ENCODE measurements around the gene PIK3R2.
A peak's percentile ranks its signal among the peaks of the same experiment; 100 is the strongest.

PIK3R2 gene

DNA sequence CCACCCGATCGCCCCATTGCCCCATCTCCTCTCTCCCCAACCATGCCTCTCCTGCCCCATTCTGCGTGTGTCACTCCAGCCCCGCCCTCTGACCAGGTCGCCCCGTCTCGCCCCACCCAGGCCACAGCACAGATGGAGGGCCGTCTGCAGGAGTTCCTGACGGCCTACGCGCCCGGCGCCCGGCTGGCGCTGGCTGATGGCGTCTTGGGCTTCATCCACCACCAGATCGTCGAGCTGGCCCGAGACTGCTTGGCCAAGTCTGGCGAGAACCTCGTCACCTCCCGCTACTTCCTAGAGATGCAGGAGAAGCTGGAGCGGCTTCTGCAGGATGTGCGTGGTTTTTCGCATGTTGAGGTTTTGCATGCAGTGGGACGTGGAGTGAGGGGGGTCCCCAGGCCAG, 29.1 kb upstream of the PIK3R2 start:
- no peak for DNase-seq (ENCODE audit: low read depth)

DNA sequence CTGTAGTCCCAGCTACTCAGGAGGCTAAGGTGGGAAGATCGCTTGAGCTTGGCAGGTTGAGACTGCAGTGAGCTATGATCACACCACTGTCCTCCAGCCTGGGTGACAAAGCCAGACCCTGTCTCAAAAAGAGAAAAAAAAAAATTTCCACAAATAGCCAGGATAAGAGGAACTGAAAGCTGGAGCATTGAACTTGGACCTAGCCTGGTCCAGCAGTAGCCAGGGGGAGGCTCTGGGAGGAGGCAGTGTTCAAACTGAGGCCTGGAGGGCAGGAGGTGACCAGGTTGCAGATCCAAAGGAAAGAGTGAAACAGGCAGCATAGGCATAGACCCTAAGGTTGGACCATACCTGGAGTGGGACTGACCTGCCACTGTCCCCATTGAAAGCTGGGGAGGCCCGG, 26.9 kb upstream of the PIK3R2 start:
- no peak for DNase-seq (ENCODE audit: low read depth)

DNA sequence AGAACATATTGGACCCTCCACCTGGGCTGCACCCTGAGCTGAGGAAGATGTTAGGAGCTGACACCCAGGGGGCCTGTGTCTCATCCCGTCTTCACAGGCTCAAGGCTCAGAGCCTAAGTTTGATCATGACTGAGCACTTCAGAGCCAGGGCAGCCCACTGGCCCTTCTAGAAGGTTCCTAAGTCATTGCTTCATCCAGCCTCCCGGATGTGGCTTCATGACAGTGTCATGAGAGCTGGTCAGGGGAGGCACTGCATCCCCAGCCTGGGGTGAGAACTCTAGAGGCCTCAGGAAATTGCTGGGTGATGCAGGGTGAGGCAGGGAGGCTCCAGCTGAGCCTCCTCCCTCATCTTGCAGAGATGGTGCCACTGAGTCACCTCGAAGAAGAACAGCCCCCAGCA, 24.9 kb upstream of the PIK3R2 start:
- DNase-seq (ENCODE audit: low read depth), result no peak

DNA sequence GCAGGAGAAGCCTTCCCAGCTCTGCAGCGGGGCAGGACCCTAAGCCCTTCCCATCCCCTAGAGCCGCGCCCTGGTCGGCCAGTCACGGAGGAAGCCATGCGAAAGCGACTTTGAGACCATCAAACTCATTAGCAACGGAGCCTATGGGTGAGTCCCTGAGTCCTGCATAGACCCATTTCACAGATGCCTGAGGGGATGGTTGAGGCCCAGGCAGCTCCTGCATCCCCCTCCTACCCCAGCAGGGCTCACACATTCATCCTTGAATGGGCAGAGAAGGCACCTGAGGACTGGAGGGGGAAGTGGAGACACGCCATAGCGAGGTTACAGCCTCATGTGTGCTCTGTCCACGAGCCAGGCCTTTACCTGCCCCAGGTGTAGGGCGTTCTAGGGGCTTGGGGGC, 24.2 kb upstream of the PIK3R2 start:
- no peak for DNase-seq (ENCODE audit: low read depth)

DNA sequence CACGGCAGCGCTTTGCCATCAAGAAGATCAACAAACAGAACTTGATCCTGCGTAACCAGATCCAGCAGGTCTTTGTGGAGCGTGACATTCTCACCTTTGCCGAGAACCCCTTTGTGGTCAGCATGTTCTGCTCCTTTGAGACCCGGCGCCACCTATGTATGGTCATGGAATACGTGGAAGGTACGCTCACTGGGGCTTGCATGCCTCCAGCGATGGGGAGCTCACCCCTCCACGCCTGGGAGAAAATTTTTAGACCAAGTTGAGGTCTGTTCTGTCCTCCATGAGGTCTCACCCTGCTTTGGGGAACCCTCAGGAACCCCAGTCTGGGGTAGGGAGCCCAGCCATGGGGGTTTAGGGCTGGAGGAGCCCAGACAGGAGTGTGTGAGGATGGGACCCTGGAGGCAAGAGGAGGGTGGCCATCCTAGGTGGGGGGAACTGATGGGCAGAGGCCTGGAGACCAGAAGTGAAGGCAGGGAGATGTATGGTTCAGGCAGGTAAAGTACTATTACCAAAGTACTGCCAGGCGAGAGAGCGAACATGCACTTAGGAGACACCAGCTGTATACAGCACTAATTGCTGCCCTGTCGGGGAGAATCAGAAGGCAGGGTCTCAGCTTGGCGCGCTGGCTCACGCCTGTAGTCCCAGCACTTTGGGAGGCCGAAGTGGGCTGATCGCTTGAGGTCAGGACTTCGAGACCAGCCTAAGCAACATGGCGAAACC, 22.3 kb upstream of the PIK3R2 start:
- DNase-seq (ENCODE audit: low read depth), result no peak

DNA sequence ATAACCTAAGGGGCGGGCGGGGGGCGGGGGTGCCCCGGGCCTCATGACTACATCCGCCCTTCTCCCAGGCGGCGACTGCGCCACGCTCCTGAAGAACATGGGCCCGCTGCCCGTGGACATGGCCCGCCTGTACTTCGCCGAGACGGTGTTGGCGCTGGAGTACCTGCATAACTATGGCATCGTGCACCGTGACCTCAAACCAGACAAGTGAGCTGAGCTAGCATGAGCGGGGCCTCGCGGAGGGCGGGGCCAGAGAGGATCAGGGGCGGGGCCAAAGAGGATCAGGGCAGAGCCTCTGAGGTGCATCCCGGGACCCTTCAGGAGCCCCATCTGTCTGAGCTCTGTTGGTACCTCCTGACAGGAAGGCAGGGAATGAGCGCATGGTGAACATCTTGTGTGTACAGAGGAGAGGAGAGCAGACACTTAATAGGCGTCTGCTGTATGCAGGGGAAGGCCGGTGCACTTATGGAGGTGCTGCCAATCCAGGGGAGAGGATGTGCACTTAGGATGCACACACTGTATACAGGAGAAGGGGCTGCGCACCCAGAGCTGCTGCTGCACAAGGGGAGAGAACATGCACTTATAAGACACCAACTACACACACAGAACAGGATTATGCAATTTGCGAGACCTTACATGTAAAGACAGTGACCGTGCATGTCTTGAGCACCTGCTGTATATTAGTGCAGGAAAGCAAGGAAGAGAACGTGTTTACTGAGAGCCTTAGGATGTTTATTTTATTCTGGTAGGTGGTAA, 20.9 kb upstream of the PIK3R2 start:
- DNase-seq (ENCODE audit: low read depth), result no peak

DNA sequence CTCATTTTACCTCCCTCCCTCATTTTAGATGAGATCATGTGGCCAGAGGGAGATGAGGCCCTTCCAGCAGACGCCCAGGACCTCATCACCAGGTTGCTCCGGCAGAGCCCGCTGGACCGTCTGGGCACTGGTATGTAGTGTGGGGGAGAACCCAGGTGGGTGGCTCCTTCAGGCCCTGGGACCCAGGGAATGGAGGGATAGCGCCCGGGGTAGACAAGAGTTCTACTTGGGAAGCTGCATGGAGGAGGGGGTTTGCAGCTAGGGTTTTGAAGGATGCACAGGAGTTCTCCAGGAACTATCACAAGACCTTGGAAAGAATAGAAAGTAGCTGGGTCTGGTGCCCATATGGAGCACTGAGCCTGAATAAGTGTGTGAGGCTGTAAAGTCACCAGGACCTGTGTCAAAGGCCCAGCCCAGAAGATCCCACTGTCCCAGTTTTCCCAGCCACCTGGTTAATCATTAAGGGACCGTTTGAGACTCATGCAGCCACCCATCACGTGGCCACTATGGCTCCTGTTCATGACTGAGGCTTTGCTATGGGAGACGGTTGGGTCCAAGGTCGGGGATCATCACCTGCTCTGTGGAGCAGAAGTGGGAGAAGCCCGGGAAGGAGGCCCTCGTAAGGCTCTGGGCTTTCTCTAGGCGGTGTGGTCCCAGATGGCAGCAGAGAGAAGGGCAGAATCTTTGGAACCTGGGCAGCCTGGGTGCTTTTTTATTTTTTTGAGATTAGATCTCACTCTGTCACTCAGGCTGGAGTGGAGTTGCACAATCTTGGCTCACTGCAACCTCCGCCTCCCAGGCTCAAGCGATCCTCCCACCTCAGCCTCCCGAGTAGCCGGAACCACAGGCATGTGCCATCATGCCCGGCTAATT, 17.0 kb upstream of the PIK3R2 start:
- no peak for DNase-seq (ENCODE audit: low read depth)

DNA sequence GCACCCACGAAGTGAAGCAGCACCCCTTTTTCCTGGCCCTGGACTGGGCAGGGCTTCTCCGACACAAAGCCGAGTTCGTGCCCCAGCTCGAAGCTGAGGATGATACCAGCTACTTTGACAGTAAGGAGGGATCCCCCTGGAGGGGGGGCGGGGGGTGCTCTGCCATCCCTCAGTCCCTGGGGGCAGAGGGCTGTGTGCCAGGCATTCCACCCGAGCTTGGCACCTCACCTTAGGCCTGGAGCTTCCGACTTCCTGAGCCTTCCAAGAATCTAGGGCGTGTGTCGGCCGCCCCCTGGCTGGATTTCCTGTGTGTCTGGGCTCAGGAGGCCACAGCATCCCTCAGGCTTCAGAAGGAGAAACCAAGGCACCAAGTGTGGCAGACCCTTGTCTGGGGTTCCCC, 15.7 kb upstream of the PIK3R2 start:
- no peak for DNase-seq (ENCODE audit: low read depth)

DNA sequence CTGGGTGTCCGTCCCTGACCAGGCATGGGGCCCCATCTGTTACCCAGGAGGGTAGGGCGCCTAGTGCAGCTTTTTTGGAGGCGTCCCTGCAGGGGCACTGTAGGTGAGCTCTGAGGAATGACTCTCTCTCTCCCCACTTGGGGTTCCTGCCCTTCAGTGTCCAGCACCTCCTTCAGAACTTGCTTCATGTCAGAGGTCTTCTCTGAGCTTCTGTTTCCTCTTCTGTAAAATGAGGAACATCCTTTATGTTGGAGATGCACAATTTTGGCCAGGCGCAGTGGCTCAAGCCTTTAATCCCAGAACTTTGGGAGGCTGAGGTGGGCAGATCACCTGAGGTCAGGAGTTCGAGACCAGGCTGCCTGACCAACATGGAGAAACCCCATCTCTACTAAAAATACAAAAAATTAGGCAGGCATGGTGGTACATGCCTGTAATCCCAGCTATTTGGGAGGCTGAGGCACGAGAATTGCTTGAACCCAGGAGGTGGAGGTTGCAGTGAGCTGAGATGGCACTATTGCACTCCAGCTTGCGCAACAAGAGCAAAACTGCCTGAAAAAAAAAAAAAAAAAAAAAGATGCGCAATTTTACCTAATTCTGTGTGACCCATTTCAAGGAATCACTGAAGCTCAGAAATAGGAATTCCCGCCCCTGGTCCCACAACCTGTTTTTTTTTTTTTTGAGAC, 15.2 kb upstream of the PIK3R2 start:
- no peak for DNase-seq (ENCODE audit: low read depth)

DNA sequence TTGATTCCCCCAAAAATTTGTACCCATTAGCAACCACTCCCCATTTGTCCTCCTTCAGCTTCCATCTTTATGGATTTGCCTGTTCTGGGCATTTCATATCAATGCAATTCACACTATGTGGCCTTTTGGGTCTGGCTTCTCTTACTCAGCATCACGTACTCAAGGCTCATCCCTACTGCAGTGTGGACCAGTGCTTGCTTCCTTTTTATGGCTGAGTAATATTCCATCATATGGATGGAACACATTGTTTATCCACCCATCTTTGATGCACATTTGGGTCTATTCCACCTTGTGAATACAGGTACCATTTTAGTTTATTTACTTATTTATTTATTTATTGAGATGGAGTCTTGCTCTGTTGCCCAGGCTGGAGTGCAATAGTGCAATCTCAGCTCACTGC, 12.5 kb upstream of the PIK3R2 start:
- no peak for DNase-seq (ENCODE audit: low read depth)

DNA sequence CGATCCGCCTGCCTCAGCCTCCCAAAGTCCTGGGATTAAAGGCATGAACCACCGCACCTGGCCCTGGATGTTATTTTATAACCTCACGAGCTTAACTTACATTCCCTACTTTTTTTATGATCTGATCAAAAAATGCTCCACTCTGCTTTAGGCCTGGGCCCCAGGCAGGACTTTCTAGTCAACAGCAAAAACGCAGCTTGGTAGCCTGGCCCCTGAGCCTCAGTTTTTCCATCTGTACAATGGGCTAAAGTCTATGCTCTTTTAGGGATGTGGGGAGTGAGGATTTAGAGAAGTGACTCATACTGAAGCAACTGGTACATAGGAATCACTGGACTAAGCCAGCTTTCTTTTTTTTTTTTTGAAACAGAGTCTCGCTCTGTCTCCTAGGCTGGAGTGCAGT, 11.9 kb upstream of the PIK3R2 start:
- DNase-seq (ENCODE audit: low read depth), result no peak

DNA sequence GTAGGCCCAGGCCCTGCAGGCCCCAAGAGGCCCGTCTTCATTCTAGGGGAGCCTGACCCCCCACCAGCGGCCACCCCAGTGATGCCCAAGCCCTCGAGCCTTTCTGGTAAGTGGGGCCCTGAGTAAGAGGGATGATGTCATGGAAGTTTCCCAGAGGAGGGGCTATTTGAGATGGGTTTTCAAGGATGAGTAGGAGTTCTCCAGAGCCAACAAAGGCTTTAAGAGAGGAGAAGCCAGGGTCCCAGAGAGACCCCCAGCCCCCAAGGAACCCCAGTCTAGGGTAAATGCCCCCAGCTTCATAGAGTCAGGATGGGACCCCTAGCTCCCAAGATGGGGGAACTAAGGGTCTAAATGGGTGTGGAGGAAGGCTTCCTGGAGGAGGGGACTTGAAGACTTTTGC, 9.1 kb upstream of the PIK3R2 start:
- no peak for DNase-seq (ENCODE audit: low read depth)

DNA sequence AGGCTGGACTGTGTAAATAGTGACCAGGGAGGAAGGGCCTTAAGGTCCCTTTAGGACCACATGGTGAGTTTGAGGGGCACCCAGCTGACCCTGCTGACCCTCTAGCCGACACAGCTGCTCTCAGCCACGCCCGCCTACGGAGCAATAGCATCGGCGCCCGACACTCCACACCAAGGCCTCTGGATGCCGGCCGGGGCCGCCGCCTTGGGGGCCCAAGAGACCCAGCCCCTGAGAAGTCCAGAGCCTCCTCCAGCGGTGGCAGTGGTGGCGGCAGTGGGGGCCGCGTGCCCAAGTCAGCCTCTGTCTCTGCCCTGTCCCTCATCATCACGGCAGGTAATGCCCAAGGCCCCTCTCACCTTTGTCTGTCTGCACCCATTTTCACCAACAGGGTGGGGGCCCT, 8.6 kb upstream of the PIK3R2 start:
- DNase-seq (ENCODE audit: low read depth), result no peak

DNA sequence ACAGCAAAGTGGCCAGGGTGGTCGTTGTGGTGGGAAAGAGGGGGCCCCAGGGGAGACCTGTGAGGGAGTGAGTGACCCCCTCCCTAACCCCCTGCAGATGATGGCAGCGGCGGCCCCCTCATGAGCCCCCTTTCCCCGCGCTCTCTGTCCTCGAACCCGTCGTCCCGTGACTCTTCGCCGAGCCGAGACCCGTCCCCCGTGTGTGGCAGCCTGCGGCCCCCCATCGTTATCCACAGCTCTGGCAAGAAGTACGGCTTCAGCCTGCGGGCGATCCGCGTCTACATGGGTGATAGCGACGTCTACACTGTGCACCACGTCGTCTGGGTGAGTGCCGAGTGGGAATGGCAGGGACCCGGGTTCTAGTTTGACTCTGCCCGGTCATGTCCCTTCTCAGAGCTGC, 8.1 kb upstream of the PIK3R2 start:
- DNase-seq (ENCODE audit: low read depth), result no peak

DNA sequence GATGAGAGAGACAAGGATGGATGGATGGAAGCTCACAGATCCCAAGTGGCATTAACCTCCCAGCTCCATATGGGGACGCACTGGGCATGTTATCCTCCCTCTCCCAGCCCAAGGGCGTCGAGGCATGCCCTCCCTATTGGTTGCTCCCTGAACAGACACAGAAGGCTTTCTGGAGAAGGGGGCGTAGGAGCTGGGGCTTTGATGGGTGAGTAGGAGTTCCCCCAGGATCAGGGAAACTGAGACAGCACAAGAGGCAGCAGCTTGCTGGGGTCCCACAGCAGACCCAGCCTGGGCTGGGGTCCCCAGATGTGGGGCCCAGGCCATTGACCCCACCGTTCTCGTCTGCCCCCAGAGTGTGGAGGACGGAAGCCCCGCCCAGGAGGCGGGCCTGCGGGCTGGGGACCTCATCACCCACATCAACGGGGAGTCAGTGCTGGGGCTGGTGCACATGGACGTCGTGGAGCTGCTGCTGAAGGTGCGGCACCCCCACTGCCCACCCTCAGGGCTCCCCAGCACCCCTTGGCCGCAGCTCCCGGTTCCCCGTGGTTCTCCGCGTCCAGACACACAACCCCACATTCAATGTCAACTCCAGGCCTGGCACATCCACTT, 7.5 kb upstream of the PIK3R2 start:
- DNase-seq (ENCODE audit: low read depth), result no peak

DNA sequence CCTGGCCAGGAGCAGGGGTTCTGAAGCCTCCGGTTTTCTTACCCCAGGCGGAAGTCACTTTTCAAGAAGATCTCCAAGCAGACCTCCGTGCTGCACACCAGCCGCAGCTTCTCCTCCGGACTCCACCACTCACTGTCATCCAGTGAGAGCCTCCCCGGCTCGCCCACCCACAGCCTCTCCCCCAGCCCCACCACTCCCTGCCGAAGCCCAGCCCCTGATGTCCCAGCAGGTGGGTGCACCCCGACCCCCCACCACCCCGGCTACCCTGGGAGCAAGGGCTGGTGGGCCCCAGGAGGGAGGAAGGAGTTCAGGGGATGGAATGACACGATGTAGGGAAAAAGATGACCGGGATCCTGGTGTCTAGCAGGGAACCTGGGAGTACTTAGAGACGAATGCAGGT, 5.6 kb upstream of the PIK3R2 start:
- DNase-seq (ENCODE audit: low read depth), result no peak

DNA sequence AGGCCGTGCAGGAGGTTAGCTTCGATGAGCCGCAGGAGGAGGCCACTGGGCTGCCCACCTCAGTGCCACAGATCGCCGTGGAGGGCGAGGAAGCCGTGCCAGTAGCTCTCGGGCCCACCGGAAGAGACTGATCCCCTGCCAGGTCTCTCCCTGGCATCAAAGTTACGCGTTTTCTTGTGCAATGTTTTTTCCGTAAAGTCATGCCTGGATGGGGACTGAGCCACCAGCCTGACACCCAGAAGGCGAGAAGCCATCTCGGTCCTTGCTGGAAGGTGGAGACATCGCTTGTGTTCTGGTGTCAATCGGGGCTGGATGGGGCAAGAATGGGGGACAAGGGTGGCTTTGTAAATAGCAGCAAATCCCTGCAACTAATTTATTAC, 3.4 kb upstream of the PIK3R2 start:
- DNase-seq (ENCODE audit: low read depth), result no peak

DNA sequence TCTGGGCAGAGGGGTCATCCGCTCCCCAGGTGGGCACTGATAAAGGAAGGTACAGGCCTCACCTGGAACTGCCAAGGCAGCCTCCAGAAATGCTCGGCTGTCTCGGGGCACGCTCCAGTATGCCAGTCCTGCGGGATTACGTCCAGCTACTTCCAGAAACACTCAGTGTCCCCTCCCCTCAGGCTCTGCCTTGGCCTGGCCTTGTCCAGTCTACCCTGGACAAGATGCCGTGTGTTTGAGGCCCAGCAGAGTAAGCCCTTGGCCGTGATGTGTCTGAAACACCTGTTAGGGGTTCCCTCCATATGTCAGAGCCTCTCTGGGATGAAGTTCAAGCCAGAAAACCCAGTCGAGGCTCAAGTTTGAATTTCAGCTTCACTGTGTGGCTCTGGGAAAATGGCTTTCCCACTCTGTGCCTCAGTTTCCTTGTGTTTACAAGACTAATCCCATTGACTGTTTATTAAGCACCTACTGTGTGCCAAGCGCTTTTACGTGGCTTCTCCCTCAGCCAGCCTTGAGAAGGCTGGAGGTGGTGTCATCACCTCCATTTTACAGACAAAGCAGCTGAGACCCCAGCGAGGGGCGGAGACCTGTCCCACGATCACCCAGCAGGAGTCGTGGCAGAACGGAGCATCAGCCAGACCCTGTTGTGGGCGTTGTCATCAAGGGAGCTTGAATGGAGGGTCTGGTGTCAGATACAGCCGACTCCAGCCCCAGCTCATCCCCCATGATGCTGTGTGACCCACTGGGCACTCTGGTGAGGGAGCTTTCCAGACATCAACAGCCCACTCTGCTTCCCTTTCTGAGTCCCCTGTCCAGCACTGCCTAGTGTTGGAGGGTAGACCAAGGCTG, 2.0 kb upstream of the PIK3R2 start:
- no peak for DNase-seq (ENCODE audit: low read depth)

DNA sequence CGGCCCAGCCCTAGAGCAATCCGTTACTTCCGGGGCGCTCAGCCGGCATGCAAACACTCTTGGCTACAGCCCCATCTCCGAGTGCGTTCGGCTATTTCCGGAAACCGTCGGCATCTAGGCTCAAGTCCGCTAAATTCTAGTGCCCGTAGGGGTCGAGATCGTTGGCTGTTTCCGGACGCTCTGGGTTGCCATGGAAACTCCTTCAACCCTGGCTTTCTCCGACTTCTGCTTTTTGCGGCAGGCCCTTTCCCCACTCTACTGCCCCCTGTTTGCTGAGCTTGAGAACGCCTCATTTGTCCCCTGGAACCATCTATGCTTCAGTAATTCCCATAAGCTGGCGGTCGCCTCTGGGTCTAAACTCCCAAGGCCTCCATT, 534 bp upstream of the PIK3R2 start:
- DNase-seq (ENCODE audit: low read depth), result peak; percentile 93

DNA sequence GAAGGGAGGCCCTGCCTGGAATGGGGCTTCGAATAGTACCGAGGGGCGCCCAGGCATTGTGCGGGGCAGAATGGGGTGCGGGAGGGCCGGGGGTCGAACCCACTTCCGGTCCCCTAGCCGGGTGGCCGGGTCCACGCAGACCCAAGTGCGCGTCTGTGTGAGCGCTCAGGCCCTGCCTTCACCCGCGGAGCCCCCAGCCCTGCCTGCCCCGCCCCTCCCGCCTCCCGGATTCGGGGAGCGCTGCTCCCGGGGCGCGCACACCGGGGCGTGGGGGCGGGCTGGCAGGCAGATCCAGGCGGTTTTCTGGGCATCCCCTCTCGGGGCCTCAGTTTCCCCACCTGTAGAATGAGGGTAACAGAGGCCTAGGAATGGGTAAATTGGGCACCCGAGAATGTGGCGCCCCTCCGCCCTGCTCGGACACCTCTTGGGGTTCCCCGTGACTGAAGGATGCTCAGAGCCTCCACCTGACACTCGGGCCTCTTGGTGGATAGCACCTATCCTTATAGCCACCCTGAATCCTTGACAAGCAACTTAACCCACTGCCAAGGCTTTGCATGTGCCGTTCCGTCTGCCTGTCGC, 682 bp downstream of the PIK3R2 start:
- DNase-seq (ENCODE audit: low read depth), result no peak

Data from stimulated activated CD8-positive, alpha-beta memory T cell treated with anti-CD3 and anti-CD28 coated beads, Interleukin-12 subunit alpha, Interleukin-12 subunit beta, amount 100 ng/mL, for 1 hour (primary cell).